Daoy (cell line): ENCODE data around the gene VSIG10. TPM values are rescaled to one million over a fixed set of nuclear protein-coding genes. Genes with fewer than 3 reads are reported as not detected.
"Not testable (repeated sequence)": the region's sequence is repeated elsewhere in the genome, so short reads cannot be mapped to it uniquely, and the experiment has no call there.

Experiments
- DNase-seq: peaks from one replicate; pipeline ENCODE4 v3.0.0-alpha.2; 2015; ENCODE audit warnings: low read depth
- total RNA-seq: library from RNA; depleted of rRNA; stranded (reverse); fragments of >200 nt; shearing (Covaris generic); gene quantifications from 2 replicates; pipeline ENCODE4 v1.2.3, GENCODE V29; 2014

The VSIG10 gene
- total RNA-seq, 1 experiment from 2014 or later, result 18.9 TPM

GRCh38 chr12:118107694-118108093 is 3.9 kb upstream of the VSIG10 start:
- no peak for DNase-seq

DNA sequence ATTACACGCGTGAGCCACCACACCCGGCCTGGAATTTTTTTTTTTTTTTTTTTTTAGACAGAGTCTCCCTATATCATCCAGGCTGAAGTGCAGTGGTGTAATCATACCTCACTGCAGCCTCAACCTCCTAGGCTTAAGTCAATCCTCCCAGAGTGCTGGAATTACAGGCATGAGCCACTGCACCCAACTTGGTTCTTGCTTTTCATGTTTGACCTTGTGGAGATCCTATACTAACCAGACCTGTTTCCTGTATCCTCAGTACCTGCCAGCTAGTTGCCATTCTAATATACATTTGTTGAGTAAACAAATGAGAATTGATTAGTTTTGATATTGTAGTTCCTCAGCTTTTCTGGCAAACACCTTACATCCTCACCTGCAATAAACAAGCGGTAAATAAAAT is 3.2 kb upstream of the VSIG10 start:
- no peak for DNase-seq

GRCh38 chr12:118103201-118103600 is 610 bp downstream of the VSIG10 start:
- peak; percentile 27 for DNase-seq

GRCh38 chr12:118102609-118103008 is 1.2 kb downstream of the VSIG10 start:
- no peak for DNase-seq

DNA sequence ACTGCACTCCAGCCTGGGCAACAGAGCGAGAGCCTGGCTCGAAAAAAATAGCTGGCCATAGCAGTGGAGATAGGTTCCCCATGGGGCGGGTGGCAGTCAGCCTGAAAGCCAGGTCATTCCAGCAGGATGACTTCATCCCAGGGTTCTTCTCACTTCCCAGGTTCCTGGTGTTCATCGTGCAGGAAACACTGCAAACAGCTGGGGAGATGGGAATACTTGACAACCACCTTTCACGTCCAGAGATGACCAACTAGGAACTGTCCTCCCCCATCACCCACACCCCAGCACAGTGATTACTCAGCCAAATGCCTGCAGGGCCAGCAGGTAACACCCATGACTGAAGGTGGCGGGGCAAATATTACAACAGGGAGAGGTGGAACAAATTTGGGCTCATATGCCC is 1.7 kb downstream of the VSIG10 start:
- DNase-seq, result peak; percentile 48

DNA sequence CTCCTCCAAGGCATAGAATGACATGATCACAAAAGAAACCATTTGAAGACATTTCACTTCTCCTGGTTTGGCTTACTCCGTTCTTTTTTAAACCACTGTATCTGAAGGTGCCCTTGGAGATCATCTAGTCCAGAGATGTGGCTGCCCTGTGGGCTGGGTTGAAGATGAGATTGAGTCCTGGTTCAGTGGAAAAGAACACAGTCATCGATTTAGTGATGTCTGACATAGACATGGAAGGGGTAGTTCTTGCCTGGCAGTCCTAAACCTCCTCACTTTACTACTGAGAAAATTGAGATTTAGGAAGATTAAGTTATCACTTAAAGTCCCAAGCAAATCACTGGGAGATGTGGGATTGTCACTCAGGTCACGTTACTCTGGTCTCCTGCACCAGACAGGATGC is 2.8 kb downstream of the VSIG10 start:
- no peak for DNase-seq

DNA sequence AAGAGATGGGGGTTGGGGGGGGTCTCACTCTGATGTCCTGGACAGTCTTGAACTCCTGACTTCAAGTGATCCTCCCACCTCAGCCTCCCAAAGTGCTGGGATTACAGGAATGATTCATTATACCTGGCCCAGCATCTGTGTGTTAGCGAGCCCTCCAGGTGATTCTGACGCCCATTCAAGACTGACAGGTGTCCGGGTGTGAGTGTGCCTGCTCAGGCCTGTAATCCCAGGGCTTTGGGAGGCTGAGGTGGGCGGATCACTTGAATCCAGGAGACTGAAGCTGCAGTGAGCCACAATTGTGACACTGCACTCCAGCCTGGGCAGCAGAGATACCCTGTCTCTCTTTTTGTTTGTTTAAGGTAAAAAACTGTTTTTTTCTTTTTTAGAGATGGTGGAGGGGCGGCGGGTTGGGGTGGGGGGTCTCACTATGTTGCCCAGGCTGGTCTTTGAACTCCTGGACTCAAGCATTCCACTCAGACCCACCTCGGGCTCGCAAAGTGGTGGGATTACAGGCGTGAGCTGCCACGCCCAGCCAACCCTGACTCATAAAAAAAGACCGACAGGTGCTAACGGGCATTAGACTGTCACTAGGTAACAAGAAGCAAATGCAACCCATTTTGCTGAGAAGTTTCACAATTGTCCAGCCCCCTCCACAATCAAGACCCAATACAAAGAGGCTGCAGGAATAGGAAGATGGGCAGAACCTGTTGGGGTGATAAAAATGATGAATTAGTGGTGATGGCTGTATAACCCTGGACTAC is 4.7 kb downstream of the VSIG10 start:
- DNase-seq, result no peak

GRCh38 chr12:118098401-118098800 is 5.4 kb downstream of the VSIG10 start:
- no peak for DNase-seq

DNA sequence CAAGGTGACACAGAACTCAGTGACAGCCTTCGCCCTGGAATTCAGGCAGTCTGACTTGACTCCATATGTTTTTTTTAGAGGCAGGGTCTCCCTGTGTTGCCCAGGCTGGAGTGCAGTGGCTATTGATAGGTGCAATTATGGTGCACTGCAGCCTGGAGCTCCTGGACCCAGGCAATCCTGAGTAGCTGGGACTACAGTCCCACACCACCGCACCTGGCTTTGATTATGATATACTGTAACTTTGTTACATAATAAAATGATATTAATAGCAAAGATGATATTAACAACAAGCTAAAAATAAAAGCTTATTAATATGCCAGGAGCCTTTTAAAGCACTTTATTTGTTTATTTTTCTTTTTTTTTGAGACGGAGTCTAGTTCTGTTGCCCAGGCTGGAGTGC is 9.8 kb downstream of the VSIG10 start:
- DNase-seq, result no peak

DNA sequence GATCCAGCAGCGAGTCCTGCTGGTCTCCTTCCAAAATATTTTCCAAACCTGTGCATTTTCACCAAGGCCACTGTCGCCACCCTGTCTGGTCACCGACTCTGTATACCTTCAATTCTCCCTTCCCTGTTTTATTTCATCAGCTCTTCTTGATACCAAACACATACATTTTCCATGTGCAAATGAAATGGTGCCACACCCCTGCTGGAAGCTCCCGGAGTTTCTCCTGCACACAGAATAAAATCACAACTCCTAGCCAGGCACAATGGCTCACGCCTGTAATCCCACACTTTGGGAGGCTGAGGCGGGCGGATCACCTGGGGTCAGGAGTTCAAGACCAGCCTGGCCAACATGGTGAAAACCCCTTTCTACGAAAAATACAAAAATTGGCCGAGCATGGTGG is 14.0 kb downstream of the VSIG10 start:
- no peak for DNase-seq

DNA sequence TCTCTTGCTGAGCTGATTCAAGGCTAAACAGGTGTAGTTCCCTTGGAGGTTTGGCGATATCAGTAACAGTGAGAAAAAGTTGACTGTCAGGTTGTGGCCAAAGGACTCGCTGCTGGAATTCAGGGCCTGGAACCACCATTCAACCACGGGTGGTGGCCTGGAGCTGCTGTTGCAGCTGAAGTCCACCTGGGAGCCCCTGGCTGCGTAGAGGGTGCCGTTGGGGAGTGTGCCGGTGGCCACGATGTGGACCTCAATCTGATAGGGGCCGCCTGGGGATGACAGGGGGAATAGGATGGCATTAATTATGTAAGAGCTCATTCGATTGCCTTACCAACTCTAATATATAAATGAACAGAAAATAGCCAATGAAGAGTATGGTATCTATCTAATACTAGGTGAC is 21.6 kb downstream of the VSIG10 start:
- no peak for DNase-seq

DNA sequence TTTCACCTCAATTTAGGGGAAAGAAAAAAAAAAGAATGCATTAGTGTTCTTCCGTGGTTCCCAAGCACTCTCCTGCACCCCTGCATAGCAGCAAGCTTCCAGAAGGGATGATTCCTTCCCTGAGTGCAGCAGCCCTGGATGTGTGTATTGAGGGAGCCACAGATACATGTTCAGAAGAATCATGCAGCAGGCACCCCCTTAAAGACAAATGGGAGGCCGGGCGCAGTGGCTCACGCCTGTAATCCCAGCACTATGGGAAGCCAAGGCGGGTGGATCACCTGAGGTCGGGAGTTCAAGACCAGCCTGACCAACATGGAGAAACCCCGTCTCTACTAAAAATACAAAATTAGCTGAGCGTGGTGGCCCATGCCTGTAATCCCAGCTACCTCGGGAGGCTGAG is 22.3 kb downstream of the VSIG10 start:
- DNase-seq, result not testable (repeated sequence)

DNA sequence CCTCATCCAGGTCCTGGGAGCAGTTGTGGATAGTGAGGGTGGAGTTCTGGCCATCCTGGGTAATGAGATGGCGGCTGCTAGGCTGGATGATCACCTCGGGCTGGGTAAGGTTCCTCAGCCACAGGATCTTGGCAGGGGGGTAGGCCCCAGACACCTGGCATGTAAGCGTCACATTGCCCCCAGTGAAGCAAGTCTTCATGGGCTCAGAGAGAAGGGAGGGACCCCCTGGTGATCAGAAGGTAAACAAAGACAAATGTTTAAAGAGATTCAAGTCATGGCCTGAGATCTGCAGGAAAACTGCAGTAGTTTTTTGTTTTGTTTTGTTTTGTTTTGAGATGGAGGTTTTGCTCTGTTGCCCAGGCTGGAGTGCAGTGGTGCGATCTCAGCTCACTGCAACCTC is 30.0 kb downstream of the VSIG10 start:
- no peak for DNase-seq

GRCh38 chr12:118070650-118071049 is 33.2 kb downstream of the VSIG10 start:
- no peak for DNase-seq

GRCh38 chr12:118068445-118068844 is 35.4 kb downstream of the VSIG10 start:
- DNase-seq, result no peak

- DNase-seq, result no peak
These were observed 38.4 kb downstream of the VSIG10 start for GRCh38 chr12:118065380-118065779.

GRCh38 chr12:118064608-118065007 is 39.2 kb downstream of the VSIG10 start:
- no peak for DNase-seq

GRCh38 chr12:118063576-118064391 is 40.0 kb downstream of the VSIG10 start:
- DNase-seq, result no peak

DNA sequence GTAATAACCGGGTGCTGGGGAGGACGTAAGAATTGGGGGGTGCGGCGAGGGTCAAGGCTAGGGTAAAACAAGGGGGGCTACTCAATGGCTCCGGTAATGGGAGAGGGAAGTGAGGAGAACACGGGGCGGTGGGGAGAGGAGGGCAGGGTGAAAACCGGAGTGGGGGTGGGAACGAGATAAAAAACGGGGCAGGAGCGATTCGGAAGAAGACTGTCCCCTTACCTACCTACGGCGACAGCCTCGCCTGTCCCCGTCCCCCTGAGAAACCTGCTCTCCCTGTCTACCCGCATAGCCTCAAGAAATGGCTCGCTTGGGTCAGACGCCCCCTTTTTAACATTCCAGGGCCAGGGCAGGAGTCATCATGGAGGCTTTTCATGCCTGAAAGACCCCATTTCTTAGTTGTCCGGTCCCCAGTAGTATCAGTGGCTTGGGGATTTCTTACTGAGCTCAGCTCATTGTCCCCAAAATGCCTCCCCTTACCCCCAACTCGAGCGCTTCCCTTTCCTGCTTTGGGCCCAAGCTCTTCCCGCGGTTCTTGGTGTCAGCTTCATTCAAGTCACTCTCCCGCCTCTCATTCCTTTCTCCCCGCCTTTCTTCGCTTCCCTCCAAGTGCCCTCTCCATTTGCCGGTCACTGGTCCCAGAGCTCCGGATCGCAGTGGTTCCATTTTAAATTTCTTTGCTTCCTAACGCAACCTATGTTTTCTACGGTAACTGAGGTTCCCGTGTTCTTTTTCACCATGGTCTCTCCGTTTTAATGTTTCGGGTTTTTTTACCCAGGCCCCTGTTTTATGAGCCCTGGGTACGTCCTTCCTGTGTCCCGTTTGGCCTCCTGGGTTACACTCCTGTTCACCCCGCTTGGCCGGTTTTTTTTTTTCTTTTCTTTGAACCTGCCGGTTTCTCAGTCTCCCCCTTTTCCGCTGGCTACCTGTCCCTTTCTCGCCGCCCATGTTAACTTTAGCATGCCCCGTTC is 41.7 kb downstream of the VSIG10 start:
- DNase-seq, result peak; percentile 77

DNA sequence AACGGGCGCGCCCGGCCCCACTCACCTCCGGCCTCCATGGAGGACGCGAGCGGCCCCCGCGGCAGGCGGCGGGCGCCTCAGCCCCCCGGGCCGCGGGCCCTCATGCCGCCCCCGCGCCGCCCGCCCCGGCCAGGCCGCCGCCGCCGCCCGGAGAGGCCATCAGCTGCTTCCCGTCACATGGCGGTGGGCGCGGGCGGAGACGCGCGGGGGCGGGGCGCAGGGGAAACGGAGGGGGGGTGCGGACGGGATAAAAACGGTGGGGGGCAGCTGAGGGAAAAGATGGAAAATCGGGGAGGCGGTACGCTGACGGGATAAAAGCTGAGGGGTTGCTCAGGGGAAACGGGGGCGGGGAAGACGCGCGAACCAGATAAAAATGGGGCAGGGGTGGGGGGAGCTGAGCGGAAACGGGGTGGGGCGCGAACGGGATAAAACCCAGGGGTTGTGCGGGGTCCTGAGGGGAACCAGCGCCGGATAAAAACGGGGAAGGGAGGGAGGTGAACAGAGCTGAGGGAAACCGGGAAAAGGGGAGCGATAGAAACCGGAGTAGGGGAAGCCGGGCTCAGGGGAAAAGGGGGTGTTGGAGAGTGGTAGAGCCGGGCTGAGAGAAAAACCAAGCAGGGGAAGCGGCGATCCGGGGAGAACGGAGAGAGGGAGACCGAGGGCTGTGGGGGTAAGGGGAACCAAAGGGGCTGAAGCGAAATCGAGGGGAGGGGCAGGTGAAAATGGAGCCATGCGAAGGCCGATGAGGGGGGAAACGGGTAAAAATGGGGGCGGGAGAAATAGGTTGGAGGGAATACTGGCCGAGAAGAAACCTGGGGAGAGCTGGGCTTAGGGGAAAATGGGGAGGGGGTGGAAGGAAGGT is 42.6 kb downstream of the VSIG10 start, which contains the start of gene WSB2:
Gene WSB2, minus strand, starts transcription at position 169 of the 862 bp plus-strand sequence. Its CDS starts 131 bp downstream, at position 38.
- peak; percentile 84 for DNase-seq
